ENCODE data around the gene LRRFIP1.

DNA sequence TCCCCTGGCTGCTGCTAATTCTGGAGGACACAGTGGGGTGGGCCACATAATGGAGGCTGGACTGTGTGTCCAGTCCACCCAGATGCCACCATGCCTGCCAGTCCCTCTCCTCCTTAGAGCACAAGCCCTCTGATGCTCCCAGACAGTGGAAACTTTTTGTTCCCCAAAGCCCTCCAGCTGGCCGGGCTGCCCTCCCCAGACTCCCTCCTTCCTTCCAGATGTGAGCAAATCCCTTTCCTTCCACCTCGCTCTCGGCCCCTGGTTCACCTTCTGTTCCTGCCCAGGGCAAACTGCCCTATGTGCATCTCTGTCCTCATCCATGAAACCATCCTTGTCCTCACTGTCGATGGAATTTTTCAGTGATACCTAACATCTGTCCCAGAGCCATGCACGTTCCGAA is 33.9 kb downstream of the LRRFIP1 start:
- TF ChIP-seq, protein P1, sequence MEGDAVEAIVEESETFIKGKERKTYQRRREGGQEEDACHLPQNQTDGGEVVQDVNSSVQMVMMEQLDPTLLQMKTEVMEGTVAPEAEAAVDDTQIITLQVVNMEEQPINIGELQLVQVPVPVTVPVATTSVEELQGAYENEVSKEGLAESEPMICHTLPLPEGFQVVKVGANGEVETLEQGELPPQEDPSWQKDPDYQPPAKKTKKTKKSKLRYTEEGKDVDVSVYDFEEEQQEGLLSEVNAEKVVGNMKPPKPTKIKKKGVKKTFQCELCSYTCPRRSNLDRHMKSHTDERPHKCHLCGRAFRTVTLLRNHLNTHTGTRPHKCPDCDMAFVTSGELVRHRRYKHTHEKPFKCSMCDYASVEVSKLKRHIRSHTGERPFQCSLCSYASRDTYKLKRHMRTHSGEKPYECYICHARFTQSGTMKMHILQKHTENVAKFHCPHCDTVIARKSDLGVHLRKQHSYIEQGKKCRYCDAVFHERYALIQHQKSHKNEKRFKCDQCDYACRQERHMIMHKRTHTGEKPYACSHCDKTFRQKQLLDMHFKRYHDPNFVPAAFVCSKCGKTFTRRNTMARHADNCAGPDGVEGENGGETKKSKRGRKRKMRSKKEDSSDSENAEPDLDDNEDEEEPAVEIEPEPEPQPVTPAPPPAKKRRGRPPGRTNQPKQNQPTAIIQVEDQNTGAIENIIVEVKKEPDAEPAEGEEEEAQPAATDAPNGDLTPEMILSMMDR (IDR thresholded peaks at IDR 0.05): no peak
- no peak for TF ChIP-seq EP300 (IDR thresholded peaks at IDR 0.05)
